SU-DHL-6 (cell line): ENCODE measurements around the gene ENO2.

Experiments used
- EZH2phosphoT487 ChIP-seq: fragments of 200-600 bp; sonication (generic), shearing (Covaris generic); conservative IDR thresholded peaks from 2 replicates; pipeline ENCODE4 v1.6.1; 2018; ENCODE audit warnings: mild to moderate bottlenecking, antibody characterized with exemption, low read length, moderate library complexity, mixed read lengths
- TF ChIP-seq, protein P1 (sequence below): fragments of 200-600 bp; sonication (generic); IDR thresholded peaks from one replicate; pipeline ENCODE4 v1.5.1; 2017; ENCODE audit warnings: antibody characterized with exemption, mild to moderate bottlenecking, low read length, moderate library complexity; ENCODE audit not compliant: insufficient read depth, poor library complexity, severe bottlenecking

DNA sequence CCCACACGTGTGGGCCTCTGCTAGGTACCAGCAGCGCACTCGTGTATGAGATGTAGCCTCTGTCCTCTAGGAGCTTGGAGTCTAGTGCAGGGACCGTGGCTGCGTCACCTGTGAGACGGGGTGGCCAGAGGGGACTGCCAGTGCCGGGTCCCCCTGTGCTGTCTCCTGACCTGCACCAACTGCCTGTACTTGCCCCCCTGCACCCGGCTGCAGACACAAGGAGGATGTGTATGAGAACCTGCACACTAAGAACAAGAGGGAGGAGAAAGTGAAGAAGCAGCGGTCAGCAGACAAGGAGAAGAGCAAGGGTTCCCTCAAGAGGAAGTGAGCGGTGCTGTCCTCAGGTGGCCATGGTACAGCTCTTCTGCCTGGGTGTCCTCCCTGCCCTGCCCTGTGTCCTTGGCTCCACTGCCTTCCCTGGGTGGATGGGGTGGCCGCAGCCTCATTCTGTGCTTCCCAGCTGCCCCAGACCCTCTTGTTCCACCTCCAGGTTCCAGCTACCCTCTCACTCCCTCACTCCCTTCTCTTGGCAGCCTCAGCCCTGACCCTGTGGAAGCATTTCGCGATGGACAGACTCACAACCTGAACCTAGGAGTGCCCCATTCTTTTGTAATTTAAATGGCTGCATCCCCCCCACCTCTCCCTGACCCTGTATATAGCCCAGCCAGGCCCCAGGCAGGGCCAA is 46.4 kb downstream of the ENO2 start:
- TF ChIP-seq, protein P1, sequence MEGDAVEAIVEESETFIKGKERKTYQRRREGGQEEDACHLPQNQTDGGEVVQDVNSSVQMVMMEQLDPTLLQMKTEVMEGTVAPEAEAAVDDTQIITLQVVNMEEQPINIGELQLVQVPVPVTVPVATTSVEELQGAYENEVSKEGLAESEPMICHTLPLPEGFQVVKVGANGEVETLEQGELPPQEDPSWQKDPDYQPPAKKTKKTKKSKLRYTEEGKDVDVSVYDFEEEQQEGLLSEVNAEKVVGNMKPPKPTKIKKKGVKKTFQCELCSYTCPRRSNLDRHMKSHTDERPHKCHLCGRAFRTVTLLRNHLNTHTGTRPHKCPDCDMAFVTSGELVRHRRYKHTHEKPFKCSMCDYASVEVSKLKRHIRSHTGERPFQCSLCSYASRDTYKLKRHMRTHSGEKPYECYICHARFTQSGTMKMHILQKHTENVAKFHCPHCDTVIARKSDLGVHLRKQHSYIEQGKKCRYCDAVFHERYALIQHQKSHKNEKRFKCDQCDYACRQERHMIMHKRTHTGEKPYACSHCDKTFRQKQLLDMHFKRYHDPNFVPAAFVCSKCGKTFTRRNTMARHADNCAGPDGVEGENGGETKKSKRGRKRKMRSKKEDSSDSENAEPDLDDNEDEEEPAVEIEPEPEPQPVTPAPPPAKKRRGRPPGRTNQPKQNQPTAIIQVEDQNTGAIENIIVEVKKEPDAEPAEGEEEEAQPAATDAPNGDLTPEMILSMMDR, result no peak
- no peak for TF ChIP-seq EZH2phosphoT487
